Stimulated activated naive CD4-positive, alpha-beta T cell (primary cell): ENCODE results near the gene PIP4K2C.
"Not testable (repeated sequence)": the region's sequence is repeated elsewhere in the genome, so short reads cannot be mapped to it uniquely, and the experiment has no call there.

ENCODE experiments used
- DNase-seq, 6 experiments: peaks; one replicate each; lab custom pipeline; 2025; lab: John Stamatoyannopoulos, UW

PIP4K2C gene

GRCh38 chr12:57609781-57610553, 19.0 kb downstream of the PIP4K2C start:
- no peak for DNase-seq

- peak in 1 of 6 experiments; percentile 43 for DNase-seq
These were observed 19.6 kb downstream of the PIP4K2C start for GRCh38 chr12:57610554-57611107.

- peak in 4 of 6 experiments; percentile 19 to 41 (median 32) for DNase-seq
These were observed 20.3 kb downstream of the PIP4K2C start, which contains the start of gene ARHGEF25 for GRCh38 chr12:57611108-57611826. Gene ARHGEF25, plus strand, starts transcription at chr12:57611435. Its CDS starts 460 bp downstream, at chr12:57611895.

GRCh38 chr12:57611827-57612710, 21.1 kb downstream of the PIP4K2C start:
- no peak for DNase-seq

- DNase-seq = no peak
These were observed 21.9 kb downstream of the PIP4K2C start for GRCh38 chr12:57612711-57613426.

- no peak for DNase-seq
These were observed 22.6 kb downstream of the PIP4K2C start for GRCh38 chr12:57613427-57614109.

- no peak for DNase-seq
These were observed 23.4 kb downstream of the PIP4K2C start for GRCh38 chr12:57614178-57614947.

- no peak for DNase-seq
These were observed 24.0 kb downstream of the PIP4K2C start for GRCh38 chr12:57614948-57615500.

GRCh38 chr12:57615637-57616036, 24.6 kb downstream of the PIP4K2C start:
- no peak for DNase-seq

GRCh38 chr12:57616383-57617101, 25.6 kb downstream of the PIP4K2C start:
- no peak for DNase-seq

- DNase-seq = no peak
These were observed 26.9 kb downstream of the PIP4K2C start for GRCh38 chr12:57617942-57618341.

GRCh38 chr12:57618431-57618830, 27.4 kb downstream of the PIP4K2C start:
- DNase-seq = not testable (repeated sequence)

GRCh38 chr12:57618966-57619433, 28.0 kb downstream of the PIP4K2C start:
- DNase-seq = no peak

GRCh38 chr12:57619434-57620244, 28.6 kb downstream of the PIP4K2C start:
- peak in 2 of 6 experiments; percentile 18 to 30 for DNase-seq

- peak in 1 of 6 experiments; percentile 45 for DNase-seq
These were observed 29.4 kb downstream of the PIP4K2C start for GRCh38 chr12:57620245-57620935.

GRCh38 chr12:57620936-57621496, 30.0 kb downstream of the PIP4K2C start:
- peak in 1 of 6 experiments; percentile 49 for DNase-seq
